Measurements from ENCODE around the gene METTL21C.

DNA sequence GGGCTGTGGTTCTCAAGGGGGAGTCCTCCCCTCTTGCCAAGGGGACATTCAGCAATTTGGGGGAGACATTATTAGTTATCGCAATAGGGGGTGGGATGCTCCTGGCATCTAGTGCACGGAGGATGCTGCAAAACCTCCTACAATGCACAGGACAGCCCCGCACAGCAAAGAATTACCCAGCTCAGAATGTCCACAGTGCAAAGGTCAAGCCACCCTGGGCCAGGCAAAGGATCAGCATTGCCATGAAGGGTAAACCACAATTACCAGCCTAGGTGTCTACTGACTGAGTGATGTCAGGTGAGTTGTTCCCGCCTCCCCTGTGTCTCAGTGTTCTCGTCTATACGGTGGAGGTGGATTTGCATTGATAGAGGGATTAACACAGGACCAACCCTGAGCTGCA, 2.4 kb upstream of the METTL21C start:
- TF ChIP-seq, protein P1, sequence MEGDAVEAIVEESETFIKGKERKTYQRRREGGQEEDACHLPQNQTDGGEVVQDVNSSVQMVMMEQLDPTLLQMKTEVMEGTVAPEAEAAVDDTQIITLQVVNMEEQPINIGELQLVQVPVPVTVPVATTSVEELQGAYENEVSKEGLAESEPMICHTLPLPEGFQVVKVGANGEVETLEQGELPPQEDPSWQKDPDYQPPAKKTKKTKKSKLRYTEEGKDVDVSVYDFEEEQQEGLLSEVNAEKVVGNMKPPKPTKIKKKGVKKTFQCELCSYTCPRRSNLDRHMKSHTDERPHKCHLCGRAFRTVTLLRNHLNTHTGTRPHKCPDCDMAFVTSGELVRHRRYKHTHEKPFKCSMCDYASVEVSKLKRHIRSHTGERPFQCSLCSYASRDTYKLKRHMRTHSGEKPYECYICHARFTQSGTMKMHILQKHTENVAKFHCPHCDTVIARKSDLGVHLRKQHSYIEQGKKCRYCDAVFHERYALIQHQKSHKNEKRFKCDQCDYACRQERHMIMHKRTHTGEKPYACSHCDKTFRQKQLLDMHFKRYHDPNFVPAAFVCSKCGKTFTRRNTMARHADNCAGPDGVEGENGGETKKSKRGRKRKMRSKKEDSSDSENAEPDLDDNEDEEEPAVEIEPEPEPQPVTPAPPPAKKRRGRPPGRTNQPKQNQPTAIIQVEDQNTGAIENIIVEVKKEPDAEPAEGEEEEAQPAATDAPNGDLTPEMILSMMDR (IDR thresholded peaks at IDR 0.05; ENCODE audit: borderline replicate concordance, extremely low read depth, low read length, poor library complexity, severe bottlenecking) = no peak
- no peak for TF ChIP-seq EZH2 (IDR thresholded peaks at IDR 0.05; ENCODE audit: borderline replicate concordance, low read depth, low read length, severe bottlenecking)

Data from DND-41 (cell line).